ENCODE data around the gene CACNB1.

CACNB1 gene

GRCh38 chr17:39225308-39225958, 28.0 kb upstream of the CACNB1 start, which contains the start of gene STAC2:
STAC2 (minus strand) TSS chr17:39225945; CDS start chr17:39225502, 443 bp downstream.
- DNase-seq = no peak

- no peak for DNase-seq
These were observed 27.4 kb upstream of the CACNB1 start for GRCh38 chr17:39224778-39225307.

GRCh38 chr17:39223907-39224777, 26.7 kb upstream of the CACNB1 start:
- DNase-seq = no peak

GRCh38 chr17:39222866-39223834, 25.7 kb upstream of the CACNB1 start:
- DNase-seq = no peak

- no peak for DNase-seq
These were observed 24.7 kb upstream of the CACNB1 start for GRCh38 chr17:39222151-39222550.

GRCh38 chr17:39221572-39221971, 24.1 kb upstream of the CACNB1 start:
- no peak for DNase-seq

GRCh38 chr17:39219647-39220154, 22.2 kb upstream of the CACNB1 start:
- no peak for DNase-seq

- DNase-seq = no peak
These were observed 21.4 kb upstream of the CACNB1 start for GRCh38 chr17:39218906-39219305.

- no peak for DNase-seq
These were observed 20.4 kb upstream of the CACNB1 start for GRCh38 chr17:39217734-39218369.

- DNase-seq = no peak
These were observed 16.4 kb upstream of the CACNB1 start for GRCh38 chr17:39213852-39214251.

- no peak for DNase-seq
These were observed 15.5 kb upstream of the CACNB1 start for GRCh38 chr17:39212841-39213480.

GRCh38 chr17:39212195-39212810, 14.8 kb upstream of the CACNB1 start:
- DNase-seq = no peak

GRCh38 chr17:39210093-39210434, 12.6 kb upstream of the CACNB1 start:
- no peak for DNase-seq

GRCh38 chr17:39209317-39210092, 12.0 kb upstream of the CACNB1 start:
- no peak for DNase-seq

GRCh38 chr17:39208893-39209292, 11.4 kb upstream of the CACNB1 start:
- DNase-seq = no peak

GRCh38 chr17:39208136-39208535, 10.7 kb upstream of the CACNB1 start:
- no peak for DNase-seq

GRCh38 chr17:39205112-39205526, 7.7 kb upstream of the CACNB1 start:
- no peak for DNase-seq

GRCh38 chr17:39204245-39204644, 6.8 kb upstream of the CACNB1 start:
- no peak for DNase-seq

- no peak for DNase-seq
These were observed 3.6 kb upstream of the CACNB1 start for GRCh38 chr17:39200957-39201510.

All from NCI-H2081 treated with DMSO at 0.1 percent for 48 hours (cell line).